GM12865 (cell line): ENCODE data around the gene XDH.

Experiments
- DNase-seq: peaks from one replicate; pipeline ENCODE4 v3.0.0; 2010; ENCODE audit warnings: low read depth
- H3K4me3 ChIP-seq: 2 replicates; pipeline ENCODE4 v1.5.1; 2011; ENCODE audit warnings: mild to moderate bottlenecking, low read depth, low read length, control low read depth
- TF ChIP-seq, protein P1 (sequence below): IDR thresholded peaks from 2 replicates; pipeline ENCODE4 v1.5.1; 2011; ENCODE audit warnings: low read length, control low read depth, low read depth, inconsistent platforms; ENCODE audit not compliant: insufficient read depth; ENCODE audit errors: missing control alignments

XDH gene

DNA sequence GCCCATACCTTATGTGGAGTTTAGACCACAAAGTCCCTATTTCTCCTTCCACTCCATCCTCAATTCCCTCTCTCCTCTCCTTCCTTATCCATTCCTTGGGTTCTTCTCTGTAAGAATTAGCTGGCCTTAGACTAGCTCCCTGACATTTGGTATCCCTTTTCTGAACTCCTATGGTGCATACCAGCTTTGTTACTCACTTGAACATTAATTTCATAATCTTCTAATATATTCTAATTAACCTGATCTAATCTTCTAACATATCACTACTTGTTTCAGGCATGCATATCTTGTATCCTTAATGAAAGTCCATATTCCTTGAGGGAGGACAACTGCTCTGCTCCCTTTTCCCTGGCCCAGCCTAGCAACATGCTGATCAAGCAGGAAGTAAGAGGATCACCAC is 114.2 kb downstream of the XDH start:
- no peak for DNase-seq
- H3K4me3 ChIP-seq: no peak overlapping the region
- TF ChIP-seq, protein P1, sequence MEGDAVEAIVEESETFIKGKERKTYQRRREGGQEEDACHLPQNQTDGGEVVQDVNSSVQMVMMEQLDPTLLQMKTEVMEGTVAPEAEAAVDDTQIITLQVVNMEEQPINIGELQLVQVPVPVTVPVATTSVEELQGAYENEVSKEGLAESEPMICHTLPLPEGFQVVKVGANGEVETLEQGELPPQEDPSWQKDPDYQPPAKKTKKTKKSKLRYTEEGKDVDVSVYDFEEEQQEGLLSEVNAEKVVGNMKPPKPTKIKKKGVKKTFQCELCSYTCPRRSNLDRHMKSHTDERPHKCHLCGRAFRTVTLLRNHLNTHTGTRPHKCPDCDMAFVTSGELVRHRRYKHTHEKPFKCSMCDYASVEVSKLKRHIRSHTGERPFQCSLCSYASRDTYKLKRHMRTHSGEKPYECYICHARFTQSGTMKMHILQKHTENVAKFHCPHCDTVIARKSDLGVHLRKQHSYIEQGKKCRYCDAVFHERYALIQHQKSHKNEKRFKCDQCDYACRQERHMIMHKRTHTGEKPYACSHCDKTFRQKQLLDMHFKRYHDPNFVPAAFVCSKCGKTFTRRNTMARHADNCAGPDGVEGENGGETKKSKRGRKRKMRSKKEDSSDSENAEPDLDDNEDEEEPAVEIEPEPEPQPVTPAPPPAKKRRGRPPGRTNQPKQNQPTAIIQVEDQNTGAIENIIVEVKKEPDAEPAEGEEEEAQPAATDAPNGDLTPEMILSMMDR: no peak

GRCh38 chr2:31299547-31299946 is 115.0 kb downstream of the XDH start:
- TF ChIP-seq, protein P1: no peak
- DNase-seq: no peak
- no peak overlapping the region for H3K4me3 ChIP-seq

DNA sequence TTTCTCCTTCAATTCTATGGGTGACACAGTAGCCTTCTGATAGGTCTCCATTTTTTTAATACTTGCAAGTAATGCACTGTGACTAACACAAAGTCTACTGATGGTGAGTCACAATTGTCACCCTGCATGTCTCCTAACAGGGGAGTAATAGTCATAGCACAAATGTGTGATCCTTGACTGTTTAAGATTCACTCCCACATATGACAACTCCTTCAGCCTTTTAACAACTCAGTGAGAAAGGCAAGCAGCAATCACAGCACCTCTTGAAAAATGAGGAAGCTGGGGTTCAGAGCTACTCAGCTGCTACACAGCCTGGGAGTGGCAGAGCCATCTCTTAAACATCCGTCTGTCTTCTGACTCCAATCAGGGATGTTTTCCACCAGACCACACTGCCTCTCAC is 116.8 kb downstream of the XDH start:
- TF ChIP-seq, protein P1: no peak
- no peak overlapping the region for H3K4me3 ChIP-seq
- no peak for DNase-seq

GRCh38 chr2:31296641-31297287 is 117.8 kb downstream of the XDH start:
- TF ChIP-seq, protein P1: no peak
- no peak overlapping the region for H3K4me3 ChIP-seq
- no peak for DNase-seq

DNA sequence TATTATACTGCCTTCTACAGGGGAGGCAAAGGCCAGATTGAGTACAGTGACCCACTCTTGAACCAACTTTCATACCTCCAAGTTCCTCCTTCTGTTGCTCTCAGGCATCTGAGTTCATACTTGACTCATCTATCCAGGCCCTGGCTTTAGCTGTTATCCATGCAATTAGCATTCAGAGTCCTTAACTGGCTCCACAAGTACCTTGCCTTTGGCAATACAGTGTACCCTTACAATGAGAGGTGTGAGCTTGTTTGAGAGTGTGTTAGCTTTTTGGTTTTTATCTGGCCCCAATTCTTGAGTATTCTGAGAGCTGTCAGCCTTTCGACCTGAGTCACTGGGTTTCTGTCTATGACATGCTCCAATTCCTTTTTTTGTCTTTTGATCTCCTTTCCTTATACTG is 120.3 kb downstream of the XDH start:
- no peak overlapping the region for H3K4me3 ChIP-seq
- no peak for DNase-seq
- TF ChIP-seq, protein P1: no peak

DNA sequence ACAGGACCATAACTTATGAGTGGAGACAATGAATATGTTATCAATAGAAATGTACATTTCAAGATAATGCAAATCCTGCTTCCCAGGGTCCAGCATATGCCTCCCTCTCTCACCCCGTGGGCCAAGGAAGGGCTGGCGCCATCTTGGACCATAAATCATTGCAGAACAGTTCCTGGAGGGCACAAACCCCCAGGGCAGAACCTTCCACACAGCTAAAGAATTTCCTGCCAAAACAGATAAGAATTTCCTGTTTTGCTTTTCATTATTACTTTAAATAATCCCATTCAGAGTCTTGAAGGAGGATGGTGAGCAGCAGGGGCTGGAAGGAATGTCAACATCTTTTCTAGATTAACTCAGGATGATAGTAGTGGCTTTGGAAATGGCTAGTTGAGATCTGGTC is 126.9 kb downstream of the XDH start:
- no peak overlapping the region for H3K4me3 ChIP-seq
- DNase-seq: no peak
- TF ChIP-seq, protein P1: no peak

GRCh38 chr2:31286961-31287550 is 127.5 kb downstream of the XDH start:
- no peak for DNase-seq
- no peak overlapping the region for H3K4me3 ChIP-seq
- TF ChIP-seq, protein P1: no peak
